Ascending aorta (tissue), 2 donors: ENCODE measurements around the gene CRYZL1. TPM values are rescaled to one million over a fixed set of nuclear protein-coding genes. Genes with fewer than 3 reads are reported as not detected.

Experiments used
- DNase-seq, 2 donors: peaks; one replicate each; pipeline ENCODE4 v3.0.0-alpha.2; 2019; ENCODE audit warnings: low spot score in 2 of 2
- H3K27ac ChIP-seq, 2 donors: fragments of 200-600 bp; sonication (generic); one replicate each; pipeline ENCODE4 v1.5.1; 2016 to 2017; ENCODE audit warnings: mild to moderate bottlenecking in 1 of 2
- H3K27me3 ChIP-seq: fragments of 200-600 bp; sonication (generic); one replicate; pipeline ENCODE4 v1.5.1; 2017
- H3K36me3 ChIP-seq, 2 donors: fragments of 200-600 bp; sonication (generic); one replicate each; pipeline ENCODE4 v1.5.1; 2016
- H3K4me1 ChIP-seq, 2 donors: fragments of 200-600 bp; sonication (generic); one replicate each; pipeline ENCODE4 v1.5.1; 2016 to 2017; ENCODE audit warnings: mild to moderate bottlenecking in 1 of 2
- H3K4me3 ChIP-seq, 2 donors: fragments of 200-600 bp; sonication (generic); one replicate each; pipeline ENCODE4 v1.5.1; 2016 to 2017; ENCODE audit warnings: mild to moderate bottlenecking in 1 of 2
- H3K9me3 ChIP-seq, 2 donors: fragments of 200-600 bp; sonication (generic); one replicate each; pipeline ENCODE4 v1.5.1; 2016
- CTCF ChIP-seq, 3 experiments: fragments of 200-600 bp in 2 of 3; fragments of 450-650 bp in 1 of 3; sonication (generic) in 2 of 3; IDR thresholded peaks; one replicate each; pipeline ENCODE4 v1.5.1; 2016 to 2019; ENCODE audit warnings: antibody characterized with exemption in 3 of 3, mild to moderate bottlenecking in 1 of 3, moderate library complexity in 1 of 3
- intact Hi-C: fragments of 100-400 bp; cut with DNase I; formaldehyde crosslinking; loops from one replicate; pipeline ENCODE4 v1.15.1; 2023
- total RNA-seq: library from RNA; depleted of rRNA; stranded (reverse); fragments of >200 nt; gene quantifications from one replicate; pipeline ENCODE4 v1.1.0, GENCODE V29; 2016

The CRYZL1 gene
- total RNA-seq, 1 donor from 2014 or later = 20.0 TPM

DNA sequence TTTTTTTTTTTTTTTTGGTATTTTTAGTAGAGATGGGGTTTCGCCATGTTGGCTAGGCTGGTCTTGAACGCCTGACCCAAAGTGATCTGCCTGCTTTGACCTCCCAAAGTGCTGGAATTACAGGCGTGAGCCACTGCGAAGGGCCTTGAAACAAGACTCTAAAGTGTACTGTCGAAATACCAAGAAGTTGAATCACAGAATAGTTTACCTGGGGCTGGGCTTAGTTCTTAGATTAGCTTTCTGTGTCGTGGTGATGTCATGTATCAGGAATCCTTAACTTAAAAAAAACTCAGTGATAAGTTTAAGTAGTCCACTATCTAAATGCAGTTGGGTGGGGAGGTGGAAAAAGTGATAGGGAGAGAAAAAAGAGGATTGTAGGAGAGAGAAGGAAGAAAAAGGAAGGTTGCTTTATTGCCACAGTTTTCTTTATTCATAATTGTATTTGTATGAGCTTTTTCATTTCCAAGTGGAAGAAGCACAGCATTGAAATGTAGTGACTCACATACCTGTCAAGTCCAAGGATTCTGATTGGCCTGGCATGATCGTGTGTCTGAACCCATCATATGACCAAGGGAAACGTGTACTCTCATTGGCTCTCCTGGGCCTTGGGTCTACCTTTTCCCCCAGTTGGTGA, 14.2 kb upstream of the CRYZL1 start:
- intact Hi-C loops = no loop called here
- H3K27ac ChIP-seq = peak overlapping the region; percentile 43 to 57

DNA sequence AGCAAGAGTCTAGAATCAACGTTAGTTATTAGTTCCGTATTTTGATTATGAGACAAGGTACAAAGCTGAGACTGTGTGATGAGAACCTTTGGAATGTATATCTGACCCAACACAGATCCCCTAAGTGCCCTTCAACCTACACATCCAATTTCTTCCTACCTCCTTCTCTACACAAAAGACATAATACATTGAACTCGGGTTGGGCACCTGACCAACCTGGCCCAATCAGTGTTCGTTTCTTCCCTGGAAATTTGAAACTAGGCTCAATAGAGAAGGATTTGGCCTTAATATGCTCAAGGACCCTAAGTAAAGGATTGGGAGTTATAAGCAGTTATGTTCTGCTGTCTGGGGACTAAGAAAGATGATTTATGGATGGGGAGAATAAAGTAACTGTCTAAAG, 12.9 kb upstream of the CRYZL1 start:
- intact Hi-C loops = no loop called here
- Histone ChIP-seq H3K4me3 (no peak overlapping the region), H3K27me3 (no peaks in the 10 kb centered on the region), H3K36me3 (no peaks in the 10 kb centered on the region), H3K27ac (no peak overlapping the region), H3K9me3 (no peaks in the 10 kb centered on the region), H3K4me1 (peaks cover 0 to 27% of the 10 kb centered on the region in 2 donors)
- TF ChIP-seq CTCF (IDR thresholded peaks at IDR 0.05) = no peak
- DNase-seq = no peak

More for the DNA sequence above, 14.2 kb upstream of the CRYZL1 start:
- no peak for DNase-seq
- no peaks in the 10 kb centered on the region for H3K36me3 ChIP-seq
- H3K4me3 ChIP-seq = no peak overlapping the region
- TF ChIP-seq CTCF (IDR thresholded peaks at IDR 0.05) = no peak
- no peaks in the 10 kb centered on the region for H3K9me3 ChIP-seq
- H3K4me1 ChIP-seq = peaks cover 3 to 34% of the 10 kb centered on the region in 2 donors
- no peaks in the 10 kb centered on the region for H3K27me3 ChIP-seq

GRCh38 chr21:33651965-33652680, 10.6 kb upstream of the CRYZL1 start:
- Histone ChIP-seq H3K36me3 (no peaks in the 10 kb centered on the region), H3K9me3 (no peaks in the 10 kb centered on the region), H3K4me3 (no peak overlapping the region), H3K27me3 (no peaks in the 10 kb centered on the region), H3K27ac (no peak overlapping the region), H3K4me1 (peaks cover 0 to 18% of the 10 kb centered on the region in 2 donors)
- TF ChIP-seq CTCF (IDR thresholded peaks at IDR 0.05) = no peak
- no peak for DNase-seq
- intact Hi-C loops = no loop called here

DNA sequence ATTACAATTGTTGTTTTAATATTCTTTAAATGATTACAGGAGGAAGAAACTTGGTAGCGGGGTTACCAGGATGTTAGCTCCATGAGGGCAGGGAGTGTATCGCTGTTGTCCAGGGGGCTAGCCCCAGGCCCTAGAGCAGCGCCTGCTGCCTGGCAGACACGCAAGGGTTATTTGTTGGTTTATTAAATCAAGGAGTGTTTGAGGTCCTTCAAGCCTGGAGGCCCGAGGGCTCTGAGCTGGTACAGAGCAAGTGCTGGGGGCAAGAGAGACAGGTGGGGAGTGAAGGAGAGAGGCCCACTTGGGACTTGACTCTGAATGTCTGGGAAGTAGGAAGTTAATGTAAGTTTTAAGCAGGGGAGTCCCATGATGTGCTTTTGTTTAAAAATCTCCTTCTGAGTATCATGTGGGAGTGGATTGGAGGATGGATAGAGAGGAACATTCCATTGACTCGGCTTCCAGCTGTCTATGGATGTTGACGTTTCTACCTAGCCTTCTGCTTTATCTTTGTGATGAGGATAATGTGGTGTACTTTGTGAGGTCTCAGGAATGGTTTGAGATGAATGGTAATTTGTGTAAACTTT, 9.5 kb upstream of the CRYZL1 start:
- H3K9me3 ChIP-seq = no peaks in the 10 kb centered on the region
- intact Hi-C loops = no loop called here
- no peak for DNase-seq
- no peaks in the 10 kb centered on the region for H3K36me3 ChIP-seq
- H3K4me1 ChIP-seq = peaks cover 0 to 8% of the 10 kb centered on the region in 2 donors
- H3K27ac ChIP-seq = no peak overlapping the region
- no peak overlapping the region for H3K4me3 ChIP-seq
- TF ChIP-seq CTCF (IDR thresholded peaks at IDR 0.05) = no peak
- H3K27me3 ChIP-seq = no peaks in the 10 kb centered on the region

DNA sequence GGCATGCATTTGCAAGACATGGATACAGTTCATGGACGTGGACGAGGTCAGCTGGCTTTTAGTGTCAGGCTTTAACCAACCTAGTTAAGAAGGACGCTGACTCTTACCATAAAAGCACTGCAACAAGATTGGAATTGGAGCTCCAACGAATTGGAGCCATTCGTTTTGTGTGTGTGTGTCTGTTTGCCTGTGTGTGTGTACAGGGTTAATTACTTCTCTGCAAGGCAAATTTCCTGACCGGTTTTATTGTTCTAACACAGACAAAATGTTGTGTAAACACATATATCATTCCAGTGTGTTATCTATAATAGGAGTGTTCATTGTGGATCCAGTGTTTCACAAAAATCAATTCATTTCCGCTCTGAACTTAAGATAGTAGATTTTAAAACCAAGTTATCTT, 8.7 kb upstream of the CRYZL1 start:
- intact Hi-C loops = no loop called here

More for the DNA sequence above, 8.7 kb upstream of the CRYZL1 start:
- Histone ChIP-seq H3K27ac (no peak overlapping the region), H3K4me1 (peaks cover 5 to 13% of the 10 kb centered on the region in 2 donors), H3K4me3 (no peak overlapping the region), H3K36me3 (no peaks in the 10 kb centered on the region), H3K9me3 (no peaks in the 10 kb centered on the region), H3K27me3 (no peaks in the 10 kb centered on the region)
- no peak for TF ChIP-seq CTCF (IDR thresholded peaks at IDR 0.05)
- DNase-seq = no peak
